HG02623 (cell line): ENCODE measurements around the gene AMZ1.
"Not testable (repeated sequence)": the region's sequence is repeated elsewhere in the genome, so short reads cannot be mapped to it uniquely, and the experiment has no call there.

ENCODE experiments used
- ATAC-seq: cut with Tn5 transposase; IDR thresholded peaks from one replicate; pipeline ENCODE4 v1.9.1; 2021; ENCODE audit warnings: moderate library complexity; ENCODE audit not compliant: unreplicated experiment

Gene AMZ1

DNA sequence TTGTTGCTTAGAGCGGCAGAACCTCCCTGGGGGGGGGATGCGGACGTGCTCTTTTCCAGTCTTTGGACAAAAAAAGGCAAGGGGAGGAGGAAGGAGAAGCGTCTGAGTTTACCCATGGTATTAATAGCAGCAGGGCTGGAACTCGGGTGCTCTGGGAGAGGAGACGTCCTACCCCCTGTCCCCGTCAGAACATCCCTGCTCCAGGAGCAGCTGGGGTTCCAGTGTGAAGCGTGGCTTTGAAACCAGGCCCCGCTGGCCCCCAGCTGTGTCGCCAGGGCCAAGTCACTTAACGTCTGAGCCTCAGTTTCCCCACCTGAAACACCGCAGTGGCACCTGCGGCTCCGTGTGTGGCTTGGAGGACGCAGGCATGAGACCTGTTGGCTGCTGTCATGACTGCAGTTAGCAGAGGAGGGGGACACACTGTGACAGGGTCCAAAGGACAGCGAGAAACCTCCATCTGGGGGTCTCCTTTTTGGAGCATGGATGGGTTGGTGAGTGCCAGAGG, 1.4 kb downstream of the AMZ1 start:
- no peak for ATAC-seq

GRCh38 chr7:2689951-2690705, 2.1 kb downstream of the AMZ1 start:
- ATAC-seq: no peak

GRCh38 chr7:2691011-2691707, 3.2 kb downstream of the AMZ1 start:
- no peak for ATAC-seq

DNA sequence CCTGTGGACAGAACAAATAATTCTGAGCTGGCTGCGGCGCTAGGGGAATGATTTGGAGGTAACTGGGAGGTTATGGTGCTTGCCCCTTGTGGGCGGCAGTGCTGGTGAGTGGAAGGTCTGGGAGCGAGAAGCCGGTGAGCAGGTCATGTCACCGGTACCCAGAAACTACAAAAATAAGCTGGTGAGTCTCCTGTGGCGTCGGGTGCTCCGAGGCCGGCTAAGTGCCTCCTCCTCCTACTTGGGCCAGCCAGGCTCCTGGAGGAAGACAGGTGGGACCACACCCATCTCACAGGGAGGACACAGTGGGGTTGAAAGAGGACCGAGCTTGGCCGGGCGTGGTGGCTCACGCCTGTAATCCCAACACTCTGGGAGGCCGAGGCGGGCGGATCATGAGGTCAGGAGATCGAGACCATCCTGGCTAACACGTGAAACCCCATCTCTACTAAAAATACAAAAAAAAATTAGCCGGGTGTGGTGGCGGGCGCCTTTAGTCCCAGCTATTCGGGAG, 4.0 kb downstream of the AMZ1 start:
- not testable (repeated sequence) for ATAC-seq

DNA sequence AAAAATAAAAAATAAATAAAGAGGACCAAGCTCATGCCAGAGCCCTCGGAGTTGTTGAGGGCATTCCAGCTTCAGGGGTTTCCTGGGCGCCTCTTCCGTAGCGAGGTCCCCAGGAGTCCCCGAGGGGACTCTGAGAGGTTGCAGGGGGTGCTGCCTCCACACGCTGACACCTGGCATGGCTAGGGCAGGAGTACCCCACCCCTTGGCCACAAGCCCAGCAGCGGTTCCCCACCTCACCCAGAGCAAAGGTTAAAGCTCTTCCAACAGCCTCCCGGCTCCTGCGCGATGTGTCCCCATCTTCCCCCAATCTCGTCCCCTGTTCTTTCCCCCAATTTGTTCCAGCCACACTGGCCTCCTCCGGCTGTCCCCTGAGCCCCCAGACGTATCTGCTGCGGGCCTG, 4.5 kb downstream of the AMZ1 start:
- ATAC-seq: no peak

DNA sequence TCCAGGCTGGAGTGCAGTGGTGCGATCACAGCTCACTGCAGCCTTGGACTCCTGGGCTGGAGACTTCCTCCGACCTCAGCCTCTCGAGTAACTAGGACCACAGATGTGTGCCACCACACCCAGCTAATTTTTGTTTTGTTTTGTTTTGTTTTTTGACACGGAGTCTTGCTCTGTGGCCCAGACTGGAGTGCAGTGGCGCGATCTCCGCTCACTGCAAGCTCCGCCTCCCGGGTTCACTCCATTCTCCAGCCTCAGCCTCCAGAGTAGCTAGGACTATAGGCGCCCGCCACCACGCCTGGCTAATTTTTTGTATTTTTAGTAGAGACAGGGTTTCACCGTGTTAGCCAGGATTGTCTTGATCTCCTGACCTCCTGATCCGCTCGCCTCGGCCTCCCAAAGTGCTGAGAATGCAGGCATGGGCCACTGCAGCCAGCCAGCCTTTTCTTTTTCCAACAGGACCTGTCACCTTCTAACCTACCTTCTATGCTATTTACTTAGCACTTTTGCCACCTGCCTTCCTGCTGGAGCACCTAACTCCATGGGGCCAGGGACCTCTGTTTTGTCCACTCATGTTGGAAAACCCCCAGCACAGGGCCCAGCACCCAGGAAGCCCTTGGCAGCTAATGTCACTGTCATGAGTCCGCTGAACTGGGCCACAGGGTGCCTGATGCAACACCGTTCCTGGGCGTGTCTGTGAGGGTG, 5.6 kb downstream of the AMZ1 start:
- ATAC-seq: not testable (repeated sequence)

DNA sequence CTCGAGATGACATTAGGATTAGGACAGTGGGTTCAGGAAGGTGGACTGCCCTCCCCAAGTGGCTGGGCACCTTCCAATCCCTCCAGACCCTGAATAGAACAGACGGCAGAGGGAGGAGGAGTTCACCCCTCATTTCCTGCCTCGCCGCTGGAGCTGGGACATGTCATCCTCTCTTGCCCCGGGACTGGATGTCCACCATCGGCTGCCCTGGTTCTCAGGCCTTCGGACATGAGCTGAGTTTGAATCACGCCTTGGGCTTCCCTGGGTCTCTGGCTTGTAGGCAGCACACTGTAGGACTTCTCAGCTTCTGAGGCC, 6.1 kb downstream of the AMZ1 start:
- not testable (repeated sequence) for ATAC-seq

- ATAC-seq: peak; percentile 93
Measured at GRCh38 chr7:2698581-2699288, 10.7 kb downstream of the AMZ1 start.

DNA sequence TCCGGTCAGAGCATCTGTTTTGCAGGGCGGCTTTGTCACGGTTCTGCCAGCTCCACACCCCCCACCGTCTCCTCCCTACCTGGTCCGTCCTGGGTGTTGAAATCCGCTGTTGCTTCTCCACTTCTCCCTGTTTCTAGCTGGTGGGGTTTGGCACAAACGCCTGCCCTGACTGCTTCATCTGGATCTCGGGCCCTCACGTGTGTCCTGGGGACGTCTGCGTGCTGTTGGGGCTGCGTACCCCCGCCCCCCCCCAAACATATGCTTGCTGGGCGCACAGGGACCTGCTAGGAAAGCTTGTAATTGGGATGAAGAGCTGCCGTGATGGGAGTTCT, 11.3 kb downstream of the AMZ1 start:
- ATAC-seq: no peak

GRCh38 chr7:2700141-2700850, 12.3 kb downstream of the AMZ1 start:
- ATAC-seq: no peak

- ATAC-seq: no peak
Measured at GRCh38 chr7:2701424-2701823, 13.4 kb downstream of the AMZ1 start.

DNA sequence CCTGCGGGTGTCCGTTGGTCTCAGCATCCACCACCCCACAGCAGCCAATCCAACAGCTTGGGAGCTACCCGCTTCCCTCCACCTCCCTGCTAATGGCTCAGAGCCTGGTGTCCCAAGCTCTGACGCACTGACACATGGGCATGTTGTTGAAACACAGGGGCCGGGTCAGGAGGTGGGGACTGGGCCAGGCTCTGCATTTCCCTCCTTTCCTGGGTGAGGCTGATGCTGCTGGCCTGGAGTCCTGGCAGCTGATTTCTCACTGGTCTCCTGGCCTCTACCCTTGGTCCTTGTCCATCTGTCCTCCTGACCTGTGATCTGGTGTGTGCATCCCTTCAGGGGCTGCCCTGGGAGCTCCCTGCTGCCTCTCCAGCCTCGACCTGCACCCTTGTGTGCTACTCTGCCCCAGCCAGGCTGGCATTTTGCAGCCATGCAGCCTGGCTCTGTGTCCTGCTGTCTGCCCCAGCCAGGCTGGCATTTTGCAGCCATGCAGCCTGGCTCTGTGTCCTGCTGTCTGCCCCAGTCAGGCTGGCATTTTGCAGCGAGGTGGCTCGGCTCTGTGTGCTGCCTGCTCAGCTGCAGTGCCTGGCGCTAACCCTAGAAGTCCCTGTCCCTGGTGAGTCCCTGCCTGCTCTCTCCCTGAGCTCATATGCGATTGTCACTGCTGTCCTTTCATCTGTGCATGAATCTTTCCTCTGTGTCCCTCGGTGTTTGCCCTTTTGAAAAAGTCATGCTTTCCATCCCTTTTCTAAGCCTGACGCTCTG, 14.0 kb downstream of the AMZ1 start:
- ATAC-seq: no peak

- no peak for ATAC-seq
Measured at GRCh38 chr7:2702594-2702957, 14.6 kb downstream of the AMZ1 start.

GRCh38 chr7:2705371-2706096, 17.5 kb downstream of the AMZ1 start:
- ATAC-seq: no peak

GRCh38 chr7:2706685-2707126, 18.7 kb downstream of the AMZ1 start:
- no peak for ATAC-seq

- no peak for ATAC-seq
Measured at GRCh38 chr7:2707481-2707880, 19.5 kb downstream of the AMZ1 start.

- ATAC-seq: no peak
Measured at GRCh38 chr7:2708041-2708440, 20.0 kb downstream of the AMZ1 start.

GRCh38 chr7:2708547-2709310, 20.7 kb downstream of the AMZ1 start:
- ATAC-seq: no peak
